MM.1S (cell line): ENCODE data around the gene LRRC15.

ENCODE experiments used
- CTCF ChIP-seq: fragments of 300-600 bp; sonication (generic); IDR thresholded peaks from 2 replicates; pipeline ENCODE4 v1.5.1; 2016; ENCODE audit warnings: antibody characterized with exemption, low read length, mixed read lengths
- EZH2 ChIP-seq: fragments of 300-600 bp; sonication (generic); optimal IDR thresholded peaks from 2 replicates; pipeline ENCODE3; 2017; ENCODE audit warnings: low read depth, mild to moderate bottlenecking, antibody characterized with exemption, low read length, mixed read lengths

- no peak for TF ChIP-seq EZH2
- TF ChIP-seq CTCF, result no peak
Measured at GRCh38 chr3:194322678-194323211, 46.8 kb downstream of the LRRC15 start.
